Calu3 (cell line): ENCODE measurements around the gene PADI3. TPM values are rescaled to one million over a fixed set of nuclear protein-coding genes. Genes with fewer than 3 reads are reported as not detected.

ENCODE experiments used
- BruUV-seq: library from RNA; stranded (reverse); fragments of 400-500 nt; replicated peaks from 2 replicates; lab custom pipeline; 2021; lab: Mats Ljungman, UMichigan
- CTCF ChIA-PET: fragments of 300-600 bp; sonication (Branson Sonifier 250); formaldehyde crosslinking; loops from one replicate; lab custom pipeline; 2022; ENCODE audit warnings: antibody characterized with exemption; lab: Charles Lee
- DNase-seq: peaks from one replicate; pipeline ENCODE4 v3.0.0; 2022
- H3K27ac Mint-ChIP-seq: one replicate; pipeline ENCODE4 v1.8.0; 2022; ENCODE audit warnings: mixed read lengths; ENCODE audit not compliant: unreplicated experiment
- H3K27me3 Mint-ChIP-seq: one replicate; pipeline ENCODE4 v1.8.0; 2022; ENCODE audit warnings: mixed read lengths; ENCODE audit not compliant: unreplicated experiment
- H3K36me3 Mint-ChIP-seq: one replicate; pipeline ENCODE4 v1.8.0; 2022; ENCODE audit warnings: mild to moderate bottlenecking, moderate library complexity, mixed read lengths; ENCODE audit not compliant: insufficient read depth, unreplicated experiment
- H3K4me1 Mint-ChIP-seq: one replicate; pipeline ENCODE4 v1.8.0; 2022; ENCODE audit warnings: mild to moderate bottlenecking, low read depth, mixed read lengths; ENCODE audit not compliant: unreplicated experiment
- H3K4me3 Mint-ChIP-seq: one replicate; pipeline ENCODE4 v1.8.0; 2022; ENCODE audit warnings: mild to moderate bottlenecking, low read depth, moderate library complexity, mixed read lengths; ENCODE audit not compliant: unreplicated experiment
- H3K9me3 Mint-ChIP-seq: one replicate; pipeline ENCODE4 v1.8.0; 2022; ENCODE audit warnings: low read depth, mixed read lengths; ENCODE audit not compliant: unreplicated experiment
- intact Hi-C: fragments of 100-400 bp; cut with micrococcal nuclease; formaldehyde crosslinking; loops from one replicate; pipeline ENCODE4 v1.10.0; 2022; ENCODE audit not compliant: unreplicated experiment
- total RNA-seq: library from RNA; stranded (reverse); gene quantifications from 2 replicates; pipeline ENCODE4 v1.2.3, GENCODE V29; 2022
- TF ChIP-seq, protein P1 (sequence below): fragments of 200-600 bp; IDR thresholded peaks from one replicate; pipeline ENCODE4 v1.8.0; 2022; ENCODE audit warnings: antibody characterized with exemption; ENCODE audit not compliant: unreplicated experiment

The PADI3 gene
- total RNA-seq, 1 experiment from 2014 or later = 0.21 TPM

GRCh38 chr1:17301767-17302166 lies 52.9 kb downstream of the PADI3 start:
- no peaks in the 10 kb centered on the region for H3K9me3 Mint-ChIP-seq
- DNase-seq = no peak
- TF ChIP-seq, protein P1, sequence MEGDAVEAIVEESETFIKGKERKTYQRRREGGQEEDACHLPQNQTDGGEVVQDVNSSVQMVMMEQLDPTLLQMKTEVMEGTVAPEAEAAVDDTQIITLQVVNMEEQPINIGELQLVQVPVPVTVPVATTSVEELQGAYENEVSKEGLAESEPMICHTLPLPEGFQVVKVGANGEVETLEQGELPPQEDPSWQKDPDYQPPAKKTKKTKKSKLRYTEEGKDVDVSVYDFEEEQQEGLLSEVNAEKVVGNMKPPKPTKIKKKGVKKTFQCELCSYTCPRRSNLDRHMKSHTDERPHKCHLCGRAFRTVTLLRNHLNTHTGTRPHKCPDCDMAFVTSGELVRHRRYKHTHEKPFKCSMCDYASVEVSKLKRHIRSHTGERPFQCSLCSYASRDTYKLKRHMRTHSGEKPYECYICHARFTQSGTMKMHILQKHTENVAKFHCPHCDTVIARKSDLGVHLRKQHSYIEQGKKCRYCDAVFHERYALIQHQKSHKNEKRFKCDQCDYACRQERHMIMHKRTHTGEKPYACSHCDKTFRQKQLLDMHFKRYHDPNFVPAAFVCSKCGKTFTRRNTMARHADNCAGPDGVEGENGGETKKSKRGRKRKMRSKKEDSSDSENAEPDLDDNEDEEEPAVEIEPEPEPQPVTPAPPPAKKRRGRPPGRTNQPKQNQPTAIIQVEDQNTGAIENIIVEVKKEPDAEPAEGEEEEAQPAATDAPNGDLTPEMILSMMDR = no peak
- intact Hi-C loops = no loop called here
- H3K4me1 Mint-ChIP-seq = no peaks in the 10 kb centered on the region
- CTCF ChIA-PET = interaction anchor here (0.6 kb wide), 1 partner anchor 9 kb away, joined by 3 read pairs; no protein-coding TSS in a partner anchor
- H3K27ac Mint-ChIP-seq = no peak overlapping the region
- BruUV-seq = no TSS peak
- peaks cover 3% of the 10 kb centered on the region for H3K36me3 Mint-ChIP-seq
- peaks cover 17% of the 10 kb centered on the region for H3K27me3 Mint-ChIP-seq
- no peak overlapping the region for H3K4me3 Mint-ChIP-seq

- Mint-ChIP-seq H3K4me1 (no peaks in the 10 kb centered on the region), H3K4me3 (no peak overlapping the region), H3K9me3 (no peaks in the 10 kb centered on the region), H3K27ac (no peak overlapping the region), H3K36me3 (no peaks in the 10 kb centered on the region), H3K27me3 (peaks cover 17% of the 10 kb centered on the region)
- CTCF ChIA-PET = no interaction called here
- intact Hi-C loops = no loop called here
- no TSS peak for BruUV-seq
- TF ChIP-seq, protein P1 = no peak
- DNase-seq = no peak
Observed at GRCh38 chr1:17304151-17304825, 55.4 kb downstream of the PADI3 start.

DNA sequence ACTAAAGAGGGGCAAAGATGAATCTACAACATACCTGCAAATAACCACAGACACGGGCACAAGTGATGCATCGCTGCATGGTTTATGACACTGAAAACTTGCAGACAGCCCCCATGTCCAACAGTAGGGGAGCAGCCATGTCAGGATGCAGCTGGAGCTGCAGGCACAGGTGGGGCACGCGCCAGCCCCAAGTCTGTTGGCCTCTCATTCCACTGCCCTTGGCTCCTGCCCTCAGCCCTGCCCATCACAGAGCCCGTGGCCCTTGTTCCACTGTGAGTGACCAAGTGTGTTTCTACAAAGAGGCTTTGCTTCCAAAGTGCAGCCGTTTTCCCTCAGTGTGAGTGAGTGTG lies 55.9 kb downstream of the PADI3 start:
- peaks cover 19% of the 10 kb centered on the region for H3K27me3 Mint-ChIP-seq
- no peak for DNase-seq
- no peaks in the 10 kb centered on the region for H3K9me3 Mint-ChIP-seq
- intact Hi-C loops = no loop called here
- no peak overlapping the region for H3K4me3 Mint-ChIP-seq
- no peaks in the 10 kb centered on the region for H3K36me3 Mint-ChIP-seq
- BruUV-seq = no TSS peak
- no peak overlapping the region for H3K27ac Mint-ChIP-seq
- TF ChIP-seq, protein P1 = no peak
- H3K4me1 Mint-ChIP-seq = no peaks in the 10 kb centered on the region
- CTCF ChIA-PET = no interaction called here

DNA sequence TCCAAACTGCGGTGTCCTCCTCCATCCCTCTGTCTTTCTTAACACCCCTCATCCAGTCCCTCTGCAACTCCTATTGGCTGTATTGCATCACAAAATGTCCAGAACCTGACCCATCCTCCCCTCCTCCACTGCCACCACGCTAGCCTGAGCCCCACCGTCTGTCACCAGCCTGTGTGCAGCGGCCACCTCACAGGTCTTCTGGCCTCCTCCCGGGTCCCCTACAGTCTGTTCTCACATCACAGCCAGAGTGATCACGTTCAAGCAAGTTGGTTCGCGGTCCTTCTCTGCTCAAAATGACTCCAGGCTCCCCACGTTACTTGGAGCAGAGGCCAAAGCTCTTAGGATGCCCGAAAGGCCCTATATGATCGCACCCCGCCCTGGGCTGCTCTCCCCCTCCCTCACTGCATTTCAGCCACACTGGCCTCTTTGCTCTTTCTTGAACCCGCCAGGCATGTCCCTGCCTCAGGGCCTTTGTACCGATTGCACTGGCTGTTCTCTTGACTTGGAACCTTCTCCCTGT lies 56.7 kb downstream of the PADI3 start:
- H3K9me3 Mint-ChIP-seq = no peaks in the 10 kb centered on the region
- BruUV-seq = no TSS peak
- no peak overlapping the region for H3K27ac Mint-ChIP-seq
- H3K36me3 Mint-ChIP-seq = no peaks in the 10 kb centered on the region
- intact Hi-C loops = no loop called here
- TF ChIP-seq, protein P1 = no peak
- CTCF ChIA-PET = interaction anchor here (0.6 kb wide), 1 partner anchor 256 kb away, joined by 7 read pairs; no protein-coding TSS in a partner anchor
- no peak for DNase-seq
- no peaks in the 10 kb centered on the region for H3K4me1 Mint-ChIP-seq
- H3K27me3 Mint-ChIP-seq = peaks cover 28% of the 10 kb centered on the region
- no peak overlapping the region for H3K4me3 Mint-ChIP-seq
